Measurements from ENCODE around the gene SLC49A4. TPM values are rescaled to one million over a fixed set of nuclear protein-coding genes. Genes with fewer than 3 reads are reported as not detected.

SLC49A4 gene
- total and polyA plus RNA-seq, 2 of the 8 experiments (the other 6 are each of a cell fraction or from before 2014, with no cell fraction given): 9.5 to 10.2 TPM

DNA sequence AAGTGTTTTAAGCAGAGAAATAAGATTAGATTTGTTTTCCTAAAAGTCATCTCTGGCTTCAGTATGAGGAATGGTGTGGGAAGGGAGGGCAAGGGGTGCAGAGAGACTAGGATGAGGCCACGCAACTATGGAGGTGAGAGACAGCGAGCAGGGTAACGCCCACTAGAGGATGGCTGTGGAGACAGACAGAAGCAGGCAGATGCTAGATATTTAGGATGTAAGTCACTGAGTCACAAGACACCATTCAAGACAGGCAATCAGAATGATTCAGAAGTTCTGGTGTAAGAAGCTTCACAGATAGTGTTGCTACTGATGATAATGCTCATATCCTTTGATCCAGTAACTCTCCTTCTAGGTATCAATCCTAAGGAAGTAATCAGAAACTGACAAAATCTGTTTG lies 20.3 kb upstream of the SLC49A4 start:
- peak; percentile 24 for FAIRE-seq
- Histone ChIP-seq H3K79me1 (ENCODE audit: low read depth, low read length) (no peaks in the 10 kb centered on the region), H3K4me2 (ENCODE audit: insufficient read depth in 1 of 2, low read depth in 2 of 2, low read length in 2 of 2) (no peak overlapping the region), H2BK12ac (ENCODE audit: low read depth, low read length) (no peak overlapping the region), H2BK20ac (ENCODE audit: low read length) (no peak overlapping the region), H3K79me2 (ENCODE audit: control insufficient read depth in 1 of 2, insufficient read depth in 2 of 2, low read length in 2 of 2) (no peaks in the 10 kb centered on the region), H3K4me1 (replicated peaks in 1 of 4; ENCODE audit: control insufficient read depth in 3 of 4, insufficient read depth in 4 of 4, low read length in 3 of 4) (peaks cover 0 to 4% (median under 1%) of the 10 kb centered on the region in 4 experiments; a peak in 2 of 7 replicates), H2BK120ac (replicated peaks; ENCODE audit: low read depth, low read length) (no peak overlapping the region), H2BK5ac (ENCODE audit: low read depth, low read length) (no peak overlapping the region), H4K5ac (ENCODE audit: insufficient read length, low read depth, low read length) (no peak overlapping the region), H3K4ac (replicated peaks; ENCODE audit: insufficient read length, low read depth, low read length) (no peak overlapping the region), H2AFZ (ENCODE audit: low read length) (no peak overlapping the region), H3K14ac (ENCODE audit: insufficient read length) (no peak overlapping the region), H3K9me3 (ENCODE audit: insufficient read depth in 2 of 2, low read depth in 1 of 2, low read length in 1 of 2) (no peaks in the 10 kb centered on the region), H2BK15ac (ENCODE audit: low read length) (no peak overlapping the region), H3K27ac (ENCODE audit: low read depth, low read length) (no peak overlapping the region), H3K23ac (ENCODE audit: insufficient read length) (no peak overlapping the region), H4K91ac (replicated peaks; ENCODE audit: insufficient read length, low read length) (no peak overlapping the region), H4K20me1 (replicated peaks in 1 of 2; ENCODE audit: control insufficient read depth in 1 of 2, insufficient read depth in 2 of 2, low read length in 2 of 2) (no peaks in the 10 kb centered on the region), H3K27me3 (replicated peaks in 1 of 4; ENCODE audit: control insufficient read depth in 3 of 4, extremely low read depth in 1 of 4, insufficient read depth in 3 of 4, low read length in 3 of 4) (no peaks in the 10 kb centered on the region), H3K36me3 (ENCODE audit: control insufficient read depth in 2 of 4, insufficient read depth in 4 of 4, low read length in 3 of 4) (no peaks in the 10 kb centered on the region; a peak in 2 of 8 replicates), H3K23me2 (ENCODE audit: low read depth, low read length) (no peaks in the 10 kb centered on the region; the same call in 1 of the 2 replicates), H3K56ac (replicated peaks; ENCODE audit: insufficient read length, low read depth, low read length) (no peak overlapping the region), H4K8ac (ENCODE audit: extremely low read depth, insufficient read depth, low read length) (no peak overlapping the region), H3K4me3 (ENCODE audit: extremely low read depth in 1 of 4, insufficient read depth in 2 of 4, low read depth in 3 of 4, low read length in 4 of 4) (no peak overlapping the region), H2AK5ac (ENCODE audit: low read depth, low read length) (no peak overlapping the region), H3K9ac (replicated peaks in 1 of 4; ENCODE audit: extremely low read depth in 1 of 4, low read depth in 3 of 4, low read length in 3 of 4) (no peak overlapping the region), H3K18ac (ENCODE audit: extremely low read depth, low read length) (no peak overlapping the region)
- WGBS, 2 experiments (ENCODE audit: extremely low coverage in 1 of 2, insufficient coverage in 1 of 2, insufficient read length in 1 of 2, insufficient replicate concordance in 2 of 2, low coverage in 1 of 2, low lambda C conversion rate in 2 of 2, missing lambda C conversion rate in 1 of 2): 64% methylated on average over 3 of the region's 3 CpGs; no CpG with 5 or more reads in 1 of the 2 experiments
- DNase-seq (ENCODE audit: low read depth in 1 of 2, low spot score in 2 of 2): no peak
- TF ChIP-seq CTBP2 (IDR thresholded peaks at IDR 0.05; ENCODE audit: borderline replicate concordance, insufficient read depth, insufficient read length, low read length) (no peak), RAD21 (IDR thresholded peaks at IDR 0.05 in 1 of 2, conservative IDR thresholded peaks at IDR 0.05 in 1 of 2; ENCODE audit: low read depth in 2 of 2, low read length in 2 of 2) (peak in 1 of 2 experiments; percentile 34; a peak in 1 of 4 replicates), CEBPB (IDR thresholded peaks at IDR 0.05; ENCODE audit: low read depth, low read length) (no peak)
- TF ChIP-seq, protein P1, sequence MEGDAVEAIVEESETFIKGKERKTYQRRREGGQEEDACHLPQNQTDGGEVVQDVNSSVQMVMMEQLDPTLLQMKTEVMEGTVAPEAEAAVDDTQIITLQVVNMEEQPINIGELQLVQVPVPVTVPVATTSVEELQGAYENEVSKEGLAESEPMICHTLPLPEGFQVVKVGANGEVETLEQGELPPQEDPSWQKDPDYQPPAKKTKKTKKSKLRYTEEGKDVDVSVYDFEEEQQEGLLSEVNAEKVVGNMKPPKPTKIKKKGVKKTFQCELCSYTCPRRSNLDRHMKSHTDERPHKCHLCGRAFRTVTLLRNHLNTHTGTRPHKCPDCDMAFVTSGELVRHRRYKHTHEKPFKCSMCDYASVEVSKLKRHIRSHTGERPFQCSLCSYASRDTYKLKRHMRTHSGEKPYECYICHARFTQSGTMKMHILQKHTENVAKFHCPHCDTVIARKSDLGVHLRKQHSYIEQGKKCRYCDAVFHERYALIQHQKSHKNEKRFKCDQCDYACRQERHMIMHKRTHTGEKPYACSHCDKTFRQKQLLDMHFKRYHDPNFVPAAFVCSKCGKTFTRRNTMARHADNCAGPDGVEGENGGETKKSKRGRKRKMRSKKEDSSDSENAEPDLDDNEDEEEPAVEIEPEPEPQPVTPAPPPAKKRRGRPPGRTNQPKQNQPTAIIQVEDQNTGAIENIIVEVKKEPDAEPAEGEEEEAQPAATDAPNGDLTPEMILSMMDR (IDR thresholded peaks at IDR 0.05; ENCODE audit: control extremely low read depth in 1 of 3, insufficient read depth in 1 of 3, low read depth in 1 of 3, low read length in 3 of 3): peak; percentile 15 to 62 (median 57); a peak in 3 of 4 replicates
- CTCF ChIA-PET (ENCODE audit: partially characterized antibody): interaction anchor here (0.6 to 1.9 kb wide), 10 partner anchors 12 to 344 kb away, joined by 3 to 8 read pairs (median 4); no protein-coding TSS in a partner anchor
- POLR2A ChIA-PET (ENCODE audit: partially characterized antibody): interaction anchor here (0.8 to 1.3 kb wide), 3 partner anchors 12 to 19 kb away, joined by 3 to 5 read pairs (median 3); partner anchors contain the start of gene HSPBAP1

All from H1 (cell line).